GM23338 (cell line): ENCODE results near the gene BACE2. TPM values are rescaled to one million over a fixed set of nuclear protein-coding genes. Genes with fewer than 3 reads are reported as not detected.

ENCODE experiments used
- ATAC-seq: fragments of 200-7000 bp; cut with Tn5 transposase; 3 replicates; pipeline ENCODE4 v1.9.1; 2020
- DNase-seq: peaks from one replicate; pipeline ENCODE4 v3.0.0-alpha.2; 2015; ENCODE audit warnings: low spot score
- H2AFZ ChIP-seq: fragments of 200-600 bp; sonication (generic); 2 replicates; pipeline ENCODE4 v1.8.0; 2016; ENCODE audit warnings: antibody characterized with exemption, mild to moderate bottlenecking, moderate library complexity
- H3F3A ChIP-seq: fragments of 200-600 bp; sonication (generic); replicated peaks from 2 replicates; pipeline ENCODE4 v1.8.0; 2017; ENCODE audit warnings: antibody characterized with exemption, mixed run types, low read depth
- H3K27ac ChIP-seq: fragments of 200-600 bp; sonication (generic); 2 replicates; pipeline ENCODE4 v1.6.1; 2016; ENCODE audit warnings: low read depth
- H3K27me3 ChIP-seq: fragments of 200-600 bp; sonication (generic); 2 replicates; pipeline ENCODE4 v1.8.0; 2016; ENCODE audit warnings: mild to moderate bottlenecking, mixed run types, moderate library complexity; ENCODE audit not compliant: insufficient read depth
- H3K36me3 ChIP-seq: fragments of 200-600 bp; sonication (generic); 2 replicates; pipeline ENCODE4 v1.8.0; 2016; ENCODE audit warnings: mild to moderate bottlenecking; ENCODE audit not compliant: insufficient read depth
- H3K4me1 ChIP-seq: fragments of 200-600 bp; sonication (generic); 2 replicates; pipeline ENCODE4 v1.8.0; 2016; ENCODE audit warnings: mild to moderate bottlenecking, moderate library complexity; ENCODE audit not compliant: insufficient read depth
- H3K4me2 ChIP-seq: fragments of 200-600 bp; sonication (generic); 2 replicates; pipeline ENCODE4 v1.7.1; 2017; ENCODE audit warnings: mixed run types
- H3K4me3 ChIP-seq: fragments of 200-600 bp; sonication (generic); 2 replicates; pipeline ENCODE4 v1.6.1; 2016; ENCODE audit warnings: mixed run types
- H3K79me2 ChIP-seq: fragments of 200-600 bp; sonication (generic); replicated peaks from 2 replicates; pipeline ENCODE4 v1.8.0; 2017; ENCODE audit warnings: mild to moderate bottlenecking; ENCODE audit not compliant: insufficient read depth
- H3K9me2 ChIP-seq: fragments of 200-600 bp; sonication (generic); 2 replicates; pipeline ENCODE4 v1.8.0; 2017; ENCODE audit not compliant: insufficient read depth
- H4K20me1 ChIP-seq: fragments of 200-600 bp; sonication (generic); replicated peaks from 2 replicates; pipeline ENCODE4 v1.8.0; 2017; ENCODE audit warnings: mild to moderate bottlenecking; ENCODE audit not compliant: insufficient read depth
- H3K27ac Mint-ChIP-seq: 2 replicates; pipeline ENCODE4 v1.8.0; 2020; ENCODE audit warnings: inconsistent platforms, mild to moderate bottlenecking, moderate library complexity, mixed read lengths
- H3K27me3 Mint-ChIP-seq: 3 replicates; pipeline ENCODE4 v1.8.0; 2022; ENCODE audit warnings: low read depth, mild to moderate bottlenecking, moderate library complexity, mixed read lengths, inconsistent platforms; ENCODE audit not compliant: insufficient read depth, poor library complexity
- H3K36me3 Mint-ChIP-seq: 3 replicates; pipeline ENCODE4 v1.8.0; 2021; ENCODE audit warnings: low read depth, mild to moderate bottlenecking, inconsistent platforms, moderate library complexity, mixed read lengths
- H3K4me1 Mint-ChIP-seq: 3 replicates; pipeline ENCODE4 v1.8.0; 2020; ENCODE audit warnings: mild to moderate bottlenecking, inconsistent platforms, mixed read lengths
- H3K4me3 Mint-ChIP-seq: 3 replicates; pipeline ENCODE4 v1.8.0; 2021; ENCODE audit warnings: moderate library complexity, mild to moderate bottlenecking, inconsistent platforms, mixed read lengths
- H3K9me3 Mint-ChIP-seq: 3 replicates; pipeline ENCODE4 v1.8.0; 2020; ENCODE audit warnings: moderate library complexity, mild to moderate bottlenecking, inconsistent platforms, mixed read lengths
- CREB1 ChIP-seq: fragments of 250-450 bp; sonication (Bioruptor Pico); IDR thresholded peaks from 2 replicates; pipeline ENCODE4 v1.5.0; 2020; ENCODE audit warnings: low read depth, mild to moderate bottlenecking, moderate library complexity
- CTCF ChIP-seq, 2 experiments: fragments of 200-600 bp in 1 of 2; sonication (generic) in 1 of 2; conservative IDR thresholded peaks; 2 replicates each; pipeline versions ENCODE4 v1.5.1 to v1.6.1; 2016 to 2017; ENCODE audit warnings: antibody characterized with exemption in 2 of 2, low read depth in 2 of 2, mild to moderate bottlenecking in 2 of 2, moderate library complexity in 1 of 2
- ETS1 ChIP-seq: IDR thresholded peaks from 2 replicates; pipeline ENCODE4 v1.6.1; 2016; ENCODE audit warnings: antibody characterized with exemption
- EZH2phosphoT487 ChIP-seq: fragments of 200-600 bp; sonication (generic); IDR thresholded peaks from one replicate; pipeline ENCODE4 v1.8.1; 2018; ENCODE audit warnings: antibody characterized with exemption; ENCODE audit not compliant: unreplicated experiment
- JUNB ChIP-seq: IDR thresholded peaks from one replicate; pipeline ENCODE4 v1.6.1; 2016; ENCODE audit warnings: antibody characterized with exemption; ENCODE audit not compliant: unreplicated experiment
- NANOG ChIP-seq: IDR thresholded peaks from 2 replicates; pipeline ENCODE4 v1.6.1; 2016; ENCODE audit warnings: antibody characterized with exemption, borderline replicate concordance
- POLR2AphosphoS5 ChIP-seq: IDR thresholded peaks from 2 replicates; pipeline ENCODE4 v1.6.1; 2016; ENCODE audit warnings: antibody characterized with exemption, low read depth
- STAT1 ChIP-seq: IDR thresholded peaks from one replicate; pipeline ENCODE4 v1.6.1; 2016; ENCODE audit warnings: antibody characterized with exemption; ENCODE audit not compliant: unreplicated experiment
- ZNF114 ChIP-seq: fragments of 250-450 bp; sonication (Bioruptor Pico); IDR thresholded peaks from 2 replicates; pipeline ENCODE4 v1.5.0; 2020; ENCODE audit warnings: mild to moderate bottlenecking, moderate library complexity
- ZNF331 ChIP-seq: fragments of 250-450 bp; sonication (Bioruptor Pico); IDR thresholded peaks from 2 replicates; pipeline ENCODE4 v1.5.0; 2020; ENCODE audit warnings: low read depth, mild to moderate bottlenecking, moderate library complexity
- polyA plus RNA-seq: library from polyadenylated mRNA; unstranded; fragments of >200 nt; fragmentation: Nextera tagmentation; extraction: Ambion mirVana; gene quantifications from 2 replicates; pipeline ENCODE4 v1.2.1, GENCODE V29; 2016
- total RNA-seq: library from RNA; depleted of rRNA; stranded (reverse); fragments of >200 nt; shearing (Covaris generic); gene quantifications from 2 replicates; pipeline ENCODE4 v1.2.3, GENCODE V29; 2014

Gene BACE2
- total and polyA plus RNA-seq, 2 experiments from 2014 or later: 3.5 to 6.8 TPM

- TF ChIP-seq ZNF114 (CRISPR knock-in tag): no peak
- TF ChIP-seq NANOG: no peak
- no peak for TF ChIP-seq EZH2phosphoT487
- TF ChIP-seq POLR2AphosphoS5: no peak
- no peak for TF ChIP-seq JUNB
- TF ChIP-seq STAT1: no peak
- no peak for TF ChIP-seq CTCF (conservative IDR thresholded peaks at IDR 0.05; ENCODE audit: low read depth in 2 of 2)
- TF ChIP-seq ZNF331: no peak
- no peak for TF ChIP-seq CREB1
Measured at GRCh38 chr21:41321211-41321907, 153.4 kb downstream of the BACE2 start (continued).

GRCh38 chr21:41321908-41322495, 154.0 kb downstream of the BACE2 start:
- H3K27me3 Mint-ChIP-seq: peaks cover 9% of the 10 kb centered on the region
- H3K36me3 Mint-ChIP-seq: no peaks in the 10 kb centered on the region
- no peaks in the 10 kb centered on the region for H4K20me1 ChIP-seq
- no peaks in the 10 kb centered on the region for H3K36me3 ChIP-seq
- no peak overlapping the region for H3K27ac ChIP-seq
- H3K27ac Mint-ChIP-seq: peak overlapping the region; percentile 49; the same call in 1 of the 2 replicates
- peaks cover 5% of the 10 kb centered on the region for H3K4me1 ChIP-seq
- DNase-seq (no peak), ATAC-seq (no peak; the same call in 1 of the 3 replicates)
- H3K27me3 ChIP-seq: peaks cover 11% of the 10 kb centered on the region; the same call in 1 of the 2 replicates
- no peak for TF ChIP-seq ETS1
- no peak for TF ChIP-seq NANOG
- no peak for TF ChIP-seq POLR2AphosphoS5
- no peak for TF ChIP-seq JUNB
- no peak for TF ChIP-seq ZNF331
- TF ChIP-seq CTCF (conservative IDR thresholded peaks at IDR 0.05; ENCODE audit: low read depth in 2 of 2): no peak
- no peak for TF ChIP-seq STAT1
- TF ChIP-seq EZH2phosphoT487: no peak
- H3K4me3 Mint-ChIP-seq: no peak overlapping the region
- no peaks in the 10 kb centered on the region; the same call in 2 of the 3 replicates for H3K9me3 Mint-ChIP-seq
- H3K9me2 ChIP-seq: no peaks in the 10 kb centered on the region
- no peak overlapping the region for H3K4me2 ChIP-seq
- H3K4me3 ChIP-seq: no peak overlapping the region
- H3K79me2 ChIP-seq: no peaks in the 10 kb centered on the region
- no peaks in the 10 kb centered on the region for H3F3A ChIP-seq
- no peak overlapping the region for H2AFZ ChIP-seq
- H3K4me1 Mint-ChIP-seq: peaks cover 14% of the 10 kb centered on the region
